GM18870 (cell line): ENCODE data around the gene NDUFV2.
"Not testable (repeated sequence)": the region's sequence is repeated elsewhere in the genome, so short reads cannot be mapped to it uniquely, and the experiment has no call there.

Source experiments
- ATAC-seq: cut with Tn5 transposase; IDR thresholded peaks from one replicate; pipeline ENCODE4 v1.9.1; 2021; ENCODE audit warnings: moderate library complexity; ENCODE audit not compliant: unreplicated experiment

NDUFV2 gene

DNA sequence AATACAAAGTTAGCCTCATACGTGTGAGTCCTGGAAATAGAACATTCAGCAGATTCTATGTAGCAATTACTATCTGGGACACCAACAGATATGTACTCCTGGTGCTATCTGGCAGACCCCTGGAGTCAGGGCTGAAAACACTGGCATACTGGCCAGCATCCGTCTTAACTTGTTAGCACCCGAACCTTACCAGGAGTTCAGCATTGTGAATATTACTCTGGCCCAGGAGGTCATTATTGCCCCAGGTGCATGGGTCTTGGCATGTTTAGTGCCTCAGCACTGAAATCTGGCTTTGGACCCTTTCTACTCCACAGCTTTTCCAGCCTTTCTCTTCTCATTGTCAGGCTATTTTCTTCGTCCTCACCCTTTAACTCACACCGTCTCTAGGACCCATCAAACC lies 11.9 kb upstream of the NDUFV2 start:
- ATAC-seq = no peak

DNA sequence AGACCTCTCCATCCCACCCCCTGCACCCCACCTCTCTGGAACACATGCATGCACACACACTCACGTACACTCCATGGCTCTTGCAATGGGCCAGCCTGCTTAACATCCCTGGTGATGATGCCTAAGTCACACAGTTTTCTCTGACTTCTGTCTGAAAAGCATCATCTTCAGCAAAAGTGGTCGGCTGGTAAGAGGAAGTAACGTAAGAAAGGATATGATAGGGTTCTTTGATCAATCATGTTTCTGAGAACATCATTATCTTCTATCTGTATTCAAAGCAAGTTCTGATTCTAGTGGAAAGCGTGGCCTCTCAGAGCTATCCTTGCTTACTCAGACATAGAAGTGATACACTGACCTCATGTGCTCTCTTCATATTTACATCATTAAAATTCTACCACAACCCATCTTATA lies 11.4 kb upstream of the NDUFV2 start:
- ATAC-seq = no peak

DNA sequence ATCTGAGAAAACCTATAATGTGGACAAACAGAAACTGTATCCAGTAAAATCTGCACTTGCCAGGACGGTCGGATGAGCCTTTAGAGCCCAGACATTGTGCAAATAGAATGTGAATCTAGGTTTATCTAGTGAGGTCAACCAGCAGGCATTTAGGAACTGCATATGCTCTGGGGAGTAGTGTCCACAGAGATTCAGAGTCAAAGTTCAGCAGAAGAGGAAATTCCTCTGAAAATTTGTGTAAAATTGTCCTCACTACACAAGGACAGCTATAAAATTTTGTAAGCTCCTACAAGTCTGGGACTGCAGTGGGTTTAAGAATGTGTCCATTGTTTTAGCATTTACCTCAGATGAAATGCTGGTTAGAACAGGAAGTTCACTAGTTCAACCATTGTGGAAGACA lies 9.8 kb upstream of the NDUFV2 start:
- ATAC-seq = no peak

DNA sequence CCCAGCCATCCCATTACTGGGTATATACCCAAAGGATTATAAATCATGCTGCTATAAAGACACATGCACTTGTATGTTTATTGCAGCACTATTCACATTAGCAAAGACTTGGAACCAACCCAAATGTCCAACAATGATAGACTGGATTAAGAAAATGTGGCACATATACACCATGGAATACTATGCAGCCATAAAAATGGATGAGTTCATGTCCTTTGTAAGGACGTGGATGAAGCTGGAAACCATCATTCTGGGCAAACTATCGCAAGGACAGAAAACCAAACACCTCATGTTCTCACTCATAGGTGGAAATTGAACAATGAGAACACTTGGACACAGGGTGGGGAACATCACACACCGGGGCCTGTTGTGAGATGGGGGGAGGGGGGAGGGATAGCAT lies 9.4 kb upstream of the NDUFV2 start:
- not testable (repeated sequence) for ATAC-seq

DNA sequence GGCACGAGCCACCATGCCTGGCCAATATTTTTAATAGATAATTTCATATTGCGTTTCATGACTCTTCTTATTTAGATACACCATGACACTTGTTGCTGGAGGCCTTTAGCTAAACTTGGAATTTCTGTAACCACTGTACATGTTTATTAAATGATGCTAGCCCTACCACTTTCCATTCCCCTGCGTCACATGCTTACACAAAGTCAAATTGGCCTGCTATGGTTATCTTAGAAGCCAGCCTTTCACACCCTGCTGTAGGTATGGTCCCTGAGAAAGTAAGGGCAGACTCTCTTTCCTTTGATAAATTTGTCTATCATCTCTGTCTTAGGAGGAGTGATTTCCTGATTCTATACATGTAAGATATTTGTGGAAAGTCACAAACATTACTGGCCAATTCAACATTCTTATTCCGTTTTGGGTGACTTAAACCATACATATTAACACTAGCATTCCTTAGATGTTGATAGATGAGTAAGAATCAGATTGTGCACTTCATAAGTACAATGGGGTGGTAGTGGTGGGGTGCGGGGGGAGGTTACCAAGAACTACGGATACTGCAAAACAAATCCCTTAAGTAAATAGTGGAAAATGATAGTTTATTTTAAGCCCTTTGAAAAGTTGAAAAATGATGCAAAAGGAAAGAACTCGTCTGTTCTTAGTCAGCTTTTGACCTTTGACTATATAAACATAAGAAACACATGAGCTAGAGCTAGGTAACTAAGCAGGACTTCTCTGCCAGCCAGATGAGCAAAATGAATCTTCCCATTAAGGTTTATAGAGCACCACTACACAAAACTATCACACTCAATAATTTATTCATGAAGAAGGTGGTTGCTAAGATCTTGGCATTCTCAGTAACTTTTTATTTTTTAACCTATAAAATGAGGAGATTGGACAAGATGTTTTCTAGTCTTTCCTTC lies 7.9 kb upstream of the NDUFV2 start:
- ATAC-seq = no peak

DNA sequence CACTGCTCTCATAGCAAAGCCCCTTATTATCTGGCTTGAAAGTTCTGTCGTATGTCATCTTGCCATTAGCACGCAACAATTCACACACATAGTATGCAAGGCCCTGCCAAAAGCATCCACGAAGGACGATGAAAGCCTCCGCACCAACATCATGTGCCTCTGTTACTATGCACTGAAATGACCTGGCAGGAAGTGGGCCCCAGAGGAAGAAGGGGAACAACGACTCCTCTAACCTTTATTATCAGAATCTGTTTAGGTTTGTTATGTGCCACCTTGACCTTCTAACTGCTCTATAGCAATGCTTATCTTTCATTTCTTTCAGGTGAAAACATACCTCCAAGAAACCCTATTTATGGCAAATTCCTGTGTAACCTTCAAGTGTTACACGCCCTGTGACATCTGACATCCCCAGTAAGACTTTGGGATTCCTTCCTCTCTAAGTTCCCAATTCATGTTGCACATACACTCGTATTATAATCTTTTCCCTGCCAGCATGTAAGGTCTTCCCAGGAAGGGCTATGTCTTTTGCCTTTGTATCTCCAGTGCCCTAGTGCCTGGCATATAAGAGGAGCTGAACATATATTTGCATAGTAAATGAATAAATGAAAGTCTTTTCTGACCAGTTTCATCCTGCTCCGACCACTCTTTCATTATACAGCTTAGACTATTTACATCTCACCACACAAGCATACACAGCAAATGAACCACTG lies 7.0 kb upstream of the NDUFV2 start:
- peak; percentile 87 for ATAC-seq

DNA sequence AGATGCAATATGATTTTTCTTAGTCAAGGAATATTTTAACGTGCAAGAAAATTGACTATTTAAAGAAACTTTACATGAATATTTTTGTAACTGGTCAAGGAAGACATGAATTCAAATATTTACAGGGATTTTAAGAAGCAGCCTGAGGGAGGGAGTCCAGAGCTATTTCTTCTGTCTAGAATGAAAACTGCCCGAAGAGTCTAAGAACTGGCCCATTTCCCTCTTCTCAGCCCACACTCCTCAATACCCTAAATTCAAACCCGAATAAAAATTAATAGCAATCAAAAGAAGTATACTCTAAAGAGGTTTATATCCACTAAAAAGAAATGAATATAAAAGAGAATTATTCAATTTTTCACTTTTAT lies 6.5 kb upstream of the NDUFV2 start:
- no peak for ATAC-seq

DNA sequence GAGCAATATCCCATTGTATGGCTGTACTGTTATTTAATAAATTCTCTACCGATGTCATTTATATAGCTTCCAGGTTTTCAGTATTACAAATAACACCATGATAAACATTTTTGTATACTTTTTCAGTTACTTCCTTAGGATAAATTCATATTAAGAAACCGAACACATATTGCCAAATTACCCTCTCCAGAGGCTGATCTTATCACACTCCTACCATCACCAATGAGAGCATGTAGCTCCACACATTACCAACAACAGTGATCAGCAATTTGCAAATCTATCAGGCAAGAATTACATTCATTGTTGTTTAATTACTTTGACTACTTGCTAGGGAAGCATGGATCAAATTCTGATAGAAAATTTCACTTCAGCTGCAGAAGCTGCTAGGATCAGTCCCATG lies 5.8 kb upstream of the NDUFV2 start:
- ATAC-seq = no peak

DNA sequence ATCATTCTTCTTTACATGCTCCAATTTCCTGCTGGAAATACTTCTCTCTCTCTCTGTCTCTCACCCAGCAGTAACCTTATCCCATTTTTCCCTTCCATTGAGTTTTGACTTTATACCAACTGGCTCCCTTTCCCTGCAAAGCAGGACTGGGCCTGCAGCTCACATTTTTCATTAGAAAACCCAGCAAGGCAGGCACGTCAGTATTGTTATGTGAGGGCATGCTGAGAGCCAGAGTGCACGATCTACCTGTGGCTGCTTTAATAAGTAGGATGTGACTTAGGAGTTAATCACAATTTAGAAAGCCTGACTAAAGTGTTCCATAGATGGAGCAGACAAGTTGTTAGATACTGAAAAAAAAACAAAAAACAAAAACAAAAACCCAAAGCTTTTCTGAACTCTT lies 5.2 kb upstream of the NDUFV2 start:
- no peak for ATAC-seq

DNA sequence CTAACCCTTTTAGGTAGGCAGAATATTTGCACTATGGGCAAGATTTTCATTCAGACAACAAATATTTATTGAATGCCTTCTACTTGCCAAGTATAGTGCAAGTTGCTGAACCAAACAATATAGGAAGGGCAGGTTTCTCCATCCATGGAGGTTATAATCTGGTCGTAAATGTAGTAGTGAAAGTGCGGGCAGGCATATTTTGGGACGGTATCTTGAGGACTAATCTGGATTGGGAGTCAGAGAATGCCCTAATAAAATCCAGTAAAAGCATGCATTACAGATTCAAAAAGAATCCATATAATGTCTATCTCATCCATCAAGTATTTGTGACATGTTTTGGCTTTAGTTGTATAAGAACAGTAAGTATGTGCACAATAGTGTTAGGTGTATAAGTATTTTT lies 1.7 kb upstream of the NDUFV2 start:
- ATAC-seq = no peak

DNA sequence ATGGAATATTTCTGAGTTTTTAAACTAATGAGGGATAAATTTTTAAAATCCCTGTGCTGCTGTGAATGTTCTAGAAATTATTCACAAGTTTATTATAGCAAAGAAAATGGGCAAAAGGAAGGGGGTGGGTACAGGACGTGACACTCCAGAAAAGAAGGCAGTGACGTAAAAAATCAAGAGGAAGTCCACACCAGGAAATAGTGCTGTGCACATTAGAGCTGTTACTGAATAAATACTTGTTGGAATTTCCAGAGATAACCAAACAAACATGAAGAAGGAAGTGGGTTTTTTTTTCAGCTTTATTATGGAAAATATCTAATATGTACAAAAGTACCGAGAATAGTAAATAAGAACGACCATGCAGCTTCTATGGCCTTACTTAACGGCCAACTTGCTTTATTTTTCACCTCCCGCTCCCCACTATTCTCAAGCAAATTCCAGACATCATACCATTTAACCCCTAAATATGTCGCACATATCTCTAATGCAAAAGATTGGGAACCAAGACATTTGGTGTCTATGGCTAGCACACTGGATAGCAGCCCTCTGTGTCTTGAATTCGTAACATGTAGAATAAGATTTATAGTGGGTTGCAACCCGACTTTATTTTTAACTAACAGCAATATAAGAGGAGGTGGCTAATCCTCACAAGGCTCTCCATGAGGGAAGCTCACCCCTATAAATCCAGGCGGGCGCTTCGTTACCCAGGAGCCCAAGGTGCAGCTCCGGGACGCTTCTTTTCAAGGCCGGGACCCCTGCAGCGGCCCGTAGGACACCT lies 580 bp upstream of the NDUFV2 start:
- peak; percentile 37 for ATAC-seq

DNA sequence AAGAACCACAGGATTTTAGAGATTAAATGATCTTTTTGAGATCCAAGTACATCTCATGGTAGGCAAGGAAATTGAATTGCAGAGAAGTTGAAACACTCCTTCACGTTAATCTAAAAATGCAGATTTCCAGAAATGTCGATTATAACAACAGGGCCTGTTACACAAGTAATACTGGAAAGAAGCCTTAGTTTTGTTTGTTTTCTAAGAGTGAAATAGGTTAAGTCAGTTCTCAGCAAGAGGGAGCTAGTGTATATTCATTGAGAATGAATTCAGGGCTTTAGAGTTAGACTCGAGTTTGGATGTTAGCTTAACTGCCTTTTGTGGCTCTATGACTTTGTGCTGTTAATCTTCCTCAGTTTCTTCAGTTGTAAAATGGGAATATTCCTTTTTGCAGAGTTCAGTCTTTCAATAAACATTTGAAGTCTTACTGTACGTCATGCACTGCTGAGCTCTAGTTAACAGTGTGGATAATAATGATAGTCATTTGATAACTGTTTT lies 926 bp downstream of the NDUFV2 start:
- no peak for ATAC-seq

DNA sequence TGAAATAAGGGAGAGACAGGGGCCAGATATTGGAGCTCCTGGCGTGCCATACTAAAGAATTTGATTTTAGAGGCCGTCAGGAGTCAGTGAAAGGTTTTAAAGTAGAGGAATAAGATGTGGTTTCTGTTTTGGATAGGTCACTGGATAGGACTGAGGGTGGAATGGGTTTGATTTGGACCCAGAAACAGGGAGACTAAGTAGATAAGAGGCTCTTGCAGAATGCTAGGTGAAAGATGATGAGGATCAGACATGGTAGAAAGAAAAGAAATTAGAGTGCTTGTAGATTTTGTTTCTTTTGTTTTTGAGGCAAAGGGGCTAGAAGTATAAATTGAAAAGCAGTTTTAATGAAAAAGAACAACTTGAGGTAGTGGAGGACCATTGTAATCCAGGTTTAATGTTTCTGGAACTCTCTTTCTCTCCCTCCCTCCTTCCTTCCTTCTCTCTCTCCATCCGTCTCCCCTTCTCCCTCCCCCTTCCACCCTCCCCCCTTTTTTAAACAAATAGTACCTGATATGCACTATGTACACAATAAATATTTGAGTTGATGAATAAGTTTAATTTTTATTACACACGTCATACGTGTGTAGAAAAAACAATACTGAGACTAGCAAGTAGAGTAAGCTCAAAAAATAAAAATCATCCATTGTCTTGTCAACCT lies 1.9 kb downstream of the NDUFV2 start:
- no peak for ATAC-seq

DNA sequence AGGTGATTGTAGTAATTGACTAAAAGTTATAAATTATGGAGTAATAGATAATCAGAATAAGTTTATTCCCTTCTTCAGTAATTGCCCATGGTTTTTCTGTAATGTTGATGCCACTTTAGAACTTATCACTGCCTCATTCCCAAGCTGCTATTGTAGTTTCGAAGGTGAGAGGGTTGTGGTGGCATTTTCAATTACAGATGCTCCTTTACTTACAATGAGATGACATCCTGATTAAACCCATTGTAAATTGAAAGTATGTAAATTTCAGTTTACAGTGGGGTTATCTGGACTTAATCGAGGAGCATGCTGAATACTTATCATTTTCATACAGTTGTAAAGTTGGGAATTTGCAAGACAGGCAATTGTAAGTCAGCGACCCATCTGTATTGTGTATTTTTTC lies 2.9 kb downstream of the NDUFV2 start:
- ATAC-seq = no peak

DNA sequence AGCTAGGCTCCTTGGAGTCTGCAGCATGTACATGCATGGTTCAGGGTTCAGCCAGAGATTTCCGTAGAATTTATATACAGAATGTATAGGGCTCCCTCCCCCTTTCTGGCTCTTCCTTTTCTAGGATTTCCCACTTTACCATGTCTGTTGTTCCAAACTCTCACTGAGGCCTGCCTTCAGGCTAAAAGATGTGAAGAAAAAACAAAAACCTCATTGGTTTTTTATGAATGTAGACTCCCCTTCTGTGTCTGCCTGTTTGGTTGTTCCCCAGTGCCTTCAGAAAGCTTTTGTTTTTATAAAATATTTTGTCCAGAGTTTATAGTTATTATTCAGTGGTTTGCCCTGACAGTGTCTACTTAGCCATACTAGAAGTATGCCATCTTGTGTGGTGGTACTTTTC lies 3.6 kb downstream of the NDUFV2 start:
- no peak for ATAC-seq

DNA sequence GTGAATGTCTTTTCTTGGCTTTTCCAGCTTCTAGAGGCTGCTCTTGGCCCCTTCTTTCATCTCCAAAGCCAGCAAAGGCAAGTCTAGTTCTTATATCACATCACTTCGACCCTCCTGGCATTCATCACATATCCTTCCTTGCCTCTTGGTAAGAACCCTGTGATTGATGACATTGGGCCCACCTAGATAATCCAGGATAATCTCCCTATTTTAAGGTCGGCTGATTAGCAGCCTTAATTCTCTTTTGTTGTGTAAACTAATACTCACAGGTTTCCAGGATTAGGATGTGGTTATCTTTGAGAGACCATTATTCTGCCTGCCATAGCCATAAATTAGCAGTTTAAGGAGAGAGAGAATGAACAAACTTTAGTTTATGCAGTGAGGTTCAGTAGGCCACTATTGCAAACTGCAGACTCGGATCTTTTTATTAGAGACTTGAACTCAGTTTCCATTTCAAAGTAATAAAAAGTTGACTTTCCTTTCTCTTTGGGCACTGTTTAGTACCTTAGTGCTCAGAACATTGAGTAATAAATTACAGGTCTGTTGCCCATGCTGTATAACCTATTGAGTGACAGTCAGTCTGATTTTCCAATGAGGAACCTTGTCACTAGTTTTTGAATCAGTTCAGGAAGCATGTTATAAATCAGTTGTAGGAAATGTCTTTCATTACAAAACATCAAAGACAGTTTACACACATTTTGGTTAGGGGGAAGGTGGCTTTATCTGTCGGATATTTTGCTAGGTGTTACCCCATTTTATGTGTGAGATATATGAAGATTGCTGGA lies 4.5 kb downstream of the NDUFV2 start:
- no peak for ATAC-seq

DNA sequence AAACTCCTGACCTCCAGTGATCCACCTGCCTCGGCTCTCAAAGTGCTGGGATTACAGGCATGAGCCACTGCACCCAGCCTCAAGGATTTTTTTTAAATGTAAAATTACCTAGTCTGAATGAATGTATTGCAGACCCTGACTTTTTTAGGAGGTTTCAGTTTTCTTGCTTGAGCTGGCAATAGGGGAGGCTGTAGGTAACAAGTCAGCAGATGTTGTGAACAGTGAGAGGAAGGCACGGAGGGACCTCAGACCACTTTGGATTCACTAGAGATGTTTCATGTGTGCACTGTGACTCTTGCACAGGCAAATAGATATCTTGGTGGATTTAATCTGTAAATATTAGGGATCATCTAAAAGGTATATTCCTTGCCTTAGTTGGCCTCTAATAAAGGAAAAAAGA lies 6.4 kb downstream of the NDUFV2 start:
- ATAC-seq = no peak

DNA sequence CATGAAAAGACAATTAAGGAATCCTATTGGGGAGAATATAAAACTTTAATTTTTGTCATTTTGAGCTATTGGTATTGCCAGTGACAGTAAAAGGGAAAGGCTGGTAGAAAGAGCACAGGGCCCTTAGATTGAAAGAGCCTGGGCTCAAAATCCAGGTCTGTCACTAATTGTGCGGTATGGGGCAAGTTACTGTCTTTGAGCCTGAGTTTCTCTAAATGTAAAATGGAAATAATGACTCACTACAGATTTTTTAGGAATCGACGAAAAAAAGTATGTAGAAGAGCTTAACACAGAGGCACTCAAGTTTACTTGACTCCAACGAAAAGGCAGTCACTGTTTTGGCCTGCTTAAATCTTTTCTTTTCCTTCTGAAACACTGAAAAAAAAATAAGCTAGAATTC lies 7.0 kb downstream of the NDUFV2 start:
- ATAC-seq = no peak

DNA sequence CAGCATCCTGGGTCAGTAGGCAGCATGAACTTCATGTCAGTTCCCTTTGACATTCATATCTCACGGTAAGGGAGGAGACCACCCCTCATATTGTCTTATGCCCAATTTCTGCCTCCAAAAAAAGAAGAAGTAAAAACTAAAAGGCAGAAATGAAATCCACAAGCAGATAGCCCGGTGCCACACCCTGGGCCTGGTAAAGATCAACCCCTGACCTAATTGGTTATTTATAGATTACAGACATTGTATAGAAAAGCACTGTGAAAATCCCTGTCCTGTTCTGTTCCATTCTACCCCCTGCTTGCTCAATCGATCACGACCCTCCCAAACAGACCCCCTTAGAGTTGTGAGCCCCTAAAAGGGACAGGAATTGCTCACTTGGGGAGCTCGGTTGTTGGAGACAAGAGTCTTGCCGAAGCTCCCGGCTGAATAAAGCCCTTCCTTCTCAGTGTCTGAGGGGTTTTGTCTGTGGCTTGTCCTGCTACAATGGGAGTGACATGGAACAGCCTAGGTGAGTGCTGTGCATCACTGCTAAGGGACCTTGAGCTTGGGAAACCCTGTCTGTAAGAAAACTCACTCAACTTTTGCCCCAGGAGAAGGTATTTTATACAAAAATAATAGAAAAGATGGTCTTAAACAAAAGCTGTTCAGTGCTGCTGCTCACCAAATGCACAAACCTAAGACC lies 11.1 kb downstream of the NDUFV2 start:
- no peak for ATAC-seq

DNA sequence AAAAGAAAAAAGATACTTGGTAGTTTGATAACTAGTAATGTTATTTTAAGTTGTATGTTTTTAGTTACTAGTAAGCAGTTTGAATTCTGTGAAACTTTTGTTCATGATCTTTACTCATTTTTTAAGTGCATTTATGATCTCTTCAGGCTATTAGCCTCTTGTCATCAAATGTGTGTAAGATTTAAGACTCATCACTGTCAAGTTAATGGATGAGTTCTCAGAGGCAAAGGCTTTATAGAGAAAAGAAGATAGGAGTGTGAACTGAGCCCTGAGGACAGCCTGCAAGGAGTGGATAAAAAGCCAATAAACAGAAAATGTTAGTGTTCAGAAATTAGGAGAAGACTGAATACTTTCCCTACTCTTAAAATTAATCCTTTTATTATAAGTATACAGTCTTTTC lies 13.5 kb downstream of the NDUFV2 start:
- no peak for ATAC-seq
